HepG2 (cell line): ENCODE results near the gene SPATS2. TPM values are rescaled to one million over a fixed set of nuclear protein-coding genes. Genes with fewer than 3 reads are reported as not detected.

ENCODE experiments used
- BRD4 ChIP-seq: sonication (generic); formaldehyde crosslinking; IDR thresholded peaks from 2 replicates; pipeline ENCODE4 v1.4.0; 2020; ENCODE audit warnings: missing genetic modification reagents
- IKZF4 ChIP-seq: sonication (generic); formaldehyde crosslinking; IDR thresholded peaks from 2 replicates; pipeline ENCODE4 v1.5.1; 2020; ENCODE audit warnings: borderline replicate concordance, mild to moderate bottlenecking, low read depth, missing genetic modification reagents; ENCODE audit errors: not compliant biosample characterization
- MED8 ChIP-seq: sonication (generic); formaldehyde crosslinking; IDR thresholded peaks from 2 replicates; pipeline ENCODE4 v1.8.1; 2023; ENCODE audit warnings: mild to moderate bottlenecking, missing genetic modification reagents; ENCODE audit not compliant: insufficient replicate concordance
- MEF2D ChIP-seq: sonication (generic); formaldehyde crosslinking; IDR thresholded peaks from 2 replicates; pipeline ENCODE4 v1.5.1; 2020; ENCODE audit warnings: mild to moderate bottlenecking, missing genetic modification reagents
- NONO ChIP-seq, 2 experiments: fragments of 450-650 bp in 1 of 2; sonication (generic) in 1 of 2; formaldehyde crosslinking in 1 of 2; IDR thresholded peaks in 1 of 2; conservative IDR thresholded peaks in 1 of 2; 2 replicates each; pipeline versions ENCODE4 v1.6.1 to v1.8.0; 2017 to 2022; ENCODE audit warnings: mild to moderate bottlenecking in 1 of 2, missing genetic modification reagents in 1 of 2, moderate library complexity in 1 of 2
- PCBP1 ChIP-seq: fragments of 200-400 bp; formaldehyde crosslinking; IDR thresholded peaks from 2 replicates; pipeline ENCODE4 v1.6.1; 2017; ENCODE audit warnings: mild to moderate bottlenecking, low read depth, low read length, borderline replicate concordance
- POLR2AphosphoS5 ChIP-seq: IDR thresholded peaks from 2 replicates; pipeline ENCODE4 v1.6.1; 2012; ENCODE audit warnings: low read depth, low read length
- PPARG ChIP-seq: conservative IDR thresholded peaks from 2 replicates; pipeline ENCODE4 v1.6.1; 2016; ENCODE audit warnings: missing biosample characterization, missing genetic modification reagents
- SOX5 ChIP-seq: IDR thresholded peaks from 2 replicates; pipeline ENCODE4 v1.6.1; 2016; ENCODE audit warnings: borderline replicate concordance
- TAF1 ChIP-seq: sonication (generic); formaldehyde crosslinking; IDR thresholded peaks from 2 replicates; pipeline ENCODE4 v1.4.0; 2020; ENCODE audit warnings: missing genetic modification reagents
- THAP11 ChIP-seq: IDR thresholded peaks from 2 replicates; pipeline ENCODE4 v1.6.1; 2016; ENCODE audit warnings: missing biosample characterization, missing genetic modification reagents
- ZNF12 ChIP-seq: sonication (generic); formaldehyde crosslinking; IDR thresholded peaks from 2 replicates; pipeline ENCODE4 v1.5.0; 2020; ENCODE audit warnings: missing genetic modification reagents
- ZNF230 ChIP-seq: sonication (generic); formaldehyde crosslinking; IDR thresholded peaks from 2 replicates; pipeline ENCODE4 v1.4.0; 2020; ENCODE audit warnings: mild to moderate bottlenecking, missing genetic modification reagents
- ZNF335 ChIP-seq: sonication (generic); formaldehyde crosslinking; IDR thresholded peaks from 2 replicates; pipeline ENCODE4 v1.4.0; 2020; ENCODE audit warnings: missing genetic modification reagents
- ZNF567 ChIP-seq: sonication (generic); formaldehyde crosslinking; IDR thresholded peaks from 2 replicates; pipeline ENCODE4 v1.8.1; 2023; ENCODE audit warnings: mild to moderate bottlenecking, missing genetic modification reagents, borderline replicate concordance
- ZNF747 ChIP-seq: sonication (generic); formaldehyde crosslinking; IDR thresholded peaks from 2 replicates; pipeline ENCODE4 v1.8.1; 2023; ENCODE audit warnings: missing genetic modification reagents, mild to moderate bottlenecking, borderline replicate concordance
- polyA plus RNA-seq, 8 experiments: library from polyadenylated mRNA; depleted of rRNA in 3 of 8; stranded (reverse) in 7 of 8; unstranded in 1 of 8; fragments of >200 nt; fragmentation: Illumina TruSeq in 4 of 8; extraction: Trizol in 4 of 8; gene quantifications; 2 replicates each; pipeline versions ENCODE4 v1.2.1 to v1.2.3, GENCODE V29; 2011 to 2016; ENCODE audit warnings: low read depth in 4 of 8, missing spikeins in 1 of 8, mixed read lengths in 1 of 8; ENCODE audit not compliant: insufficient read depth in 1 of 8
- total RNA-seq, 5 experiments: library from RNA; depleted of rRNA; stranded (reverse); fragments of >200 nt; fragmentation: Illumina TruSeq; extraction: Trizol; gene quantifications; 2 replicates each; pipeline ENCODE4 v1.2.3, GENCODE V29; 2016; ENCODE audit warnings: low read depth in 1 of 5
- TF ChIP-seq, protein P1 (sequence below): sonication (generic); formaldehyde crosslinking; IDR thresholded peaks from 2 replicates; pipeline ENCODE4 v1.4.0; 2020; ENCODE audit warnings: low read depth, mild to moderate bottlenecking, missing genetic modification reagents
- TF ChIP-seq, protein P2 (sequence below): sonication (generic); formaldehyde crosslinking; IDR thresholded peaks from 2 replicates; pipeline ENCODE4 v1.8.1; 2022; ENCODE audit warnings: mild to moderate bottlenecking, missing genetic modification reagents
- TF ChIP-seq, protein P3 (sequence below): sonication (generic); formaldehyde crosslinking; IDR thresholded peaks from 2 replicates; pipeline ENCODE4 v1.4.0; 2020; ENCODE audit warnings: missing genetic modification reagents
- TF ChIP-seq, protein P4 (sequence below): IDR thresholded peaks from 2 replicates; pipeline ENCODE4 v1.6.1; 2016; ENCODE audit warnings: mild to moderate bottlenecking
- TF ChIP-seq, protein P5 (sequence below): sonication (generic); formaldehyde crosslinking; IDR thresholded peaks from 2 replicates; pipeline ENCODE4 v1.4.0; 2020; ENCODE audit warnings: mild to moderate bottlenecking, missing genetic modification reagents

Gene SPATS2
- total and polyA plus RNA-seq, 2 of the 13 experiments (the other 11 are each of a cell fraction or from before 2014, with no cell fraction given) = 19.3 to 28.1 TPM

DNA sequence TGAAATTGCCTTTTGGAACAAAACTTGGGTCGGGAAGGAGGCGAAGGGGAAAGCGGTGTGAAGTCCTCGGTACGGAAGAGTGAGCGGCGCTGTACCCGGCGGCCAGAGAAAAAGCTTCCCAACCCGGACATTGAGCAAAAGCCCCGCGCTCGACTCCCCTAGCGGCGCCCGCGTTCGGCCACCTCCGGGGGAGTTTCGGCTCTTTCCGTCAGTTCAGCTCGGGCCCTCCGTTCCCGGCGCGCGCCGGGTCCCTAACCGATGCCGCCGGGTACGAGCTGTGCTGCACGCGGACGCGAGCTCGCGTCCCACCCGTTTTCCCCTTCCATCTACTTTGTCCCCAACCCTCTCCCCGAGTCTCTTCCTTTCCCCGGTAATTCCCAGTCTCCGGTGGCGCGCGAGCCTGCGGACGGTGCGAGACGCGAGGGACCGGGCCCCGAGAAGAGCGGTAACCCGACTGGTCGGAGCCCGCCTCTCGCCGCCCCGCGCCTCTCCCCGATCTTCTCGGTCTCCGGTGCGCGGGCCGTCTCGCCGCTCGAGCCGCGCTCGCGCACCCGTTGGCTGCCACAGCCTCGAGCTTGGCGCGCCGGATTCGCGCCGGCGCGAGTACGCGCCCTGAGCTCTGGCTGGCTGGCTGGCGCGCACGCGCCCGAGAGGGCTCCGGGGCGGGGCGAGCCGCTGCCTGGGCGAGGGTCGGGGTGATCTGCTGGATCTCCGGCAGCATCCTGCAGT is 446 bp upstream of the SPATS2 start (continued):
- TF ChIP-seq, protein P1, sequence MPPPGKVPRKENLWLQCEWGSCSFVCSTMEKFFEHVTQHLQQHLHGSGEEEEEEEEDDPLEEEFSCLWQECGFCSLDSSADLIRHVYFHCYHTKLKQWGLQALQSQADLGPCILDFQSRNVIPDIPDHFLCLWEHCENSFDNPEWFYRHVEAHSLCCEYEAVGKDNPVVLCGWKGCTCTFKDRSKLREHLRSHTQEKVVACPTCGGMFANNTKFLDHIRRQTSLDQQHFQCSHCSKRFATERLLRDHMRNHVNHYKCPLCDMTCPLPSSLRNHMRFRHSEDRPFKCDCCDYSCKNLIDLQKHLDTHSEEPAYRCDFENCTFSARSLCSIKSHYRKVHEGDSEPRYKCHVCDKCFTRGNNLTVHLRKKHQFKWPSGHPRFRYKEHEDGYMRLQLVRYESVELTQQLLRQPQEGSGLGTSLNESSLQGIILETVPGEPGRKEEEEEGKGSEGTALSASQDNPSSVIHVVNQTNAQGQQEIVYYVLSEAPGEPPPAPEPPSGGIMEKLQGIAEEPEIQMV (CRISPR knock-in tag) = peak; percentile 16; the same call in 1 of the 2 replicates
- TF ChIP-seq PPARG (CRISPR knock-in tag) (no peak), ZNF12 (no peak), ZNF335 (CRISPR knock-in tag) (peak; percentile 54; the same call in 1 of the 2 replicates), MED8 (CRISPR knock-in tag) (peak; percentile 27), ZNF230 (0 out of 2 replicates have a peak, but pooled peaks have one; percentile 61), SOX5 (CRISPR knock-in tag) (peak; percentile 9; the same call in 1 of the 2 replicates), TAF1 (CRISPR knock-in tag) (peak; percentile 64; the same call in 1 of the 2 replicates), THAP11 (CRISPR knock-in tag) (peak; percentile 27; the same call in 1 of the 2 replicates), ZNF567 (CRISPR knock-in tag) (0 out of 2 replicates have a peak, but pooled peaks have one; percentile 23), ZNF747 (CRISPR knock-in tag) (peak; percentile 65; the same call in 1 of the 2 replicates), BRD4 (peak; percentile 67), POLR2AphosphoS5 (peak; percentile 47), MEF2D (peak; percentile 20; the same call in 1 of the 2 replicates), PCBP1 (0 out of 2 replicates have a peak, but pooled peaks have one; percentile 25), NONO (IDR thresholded peaks at IDR 0.05) (no peak), NONO (CRISPR knock-in tag; conservative IDR thresholded peaks at IDR 0.05) (peak; percentile 76; the same call in 1 of the 2 replicates), IKZF4 (peak; percentile 56)
- TF ChIP-seq, protein P2, sequence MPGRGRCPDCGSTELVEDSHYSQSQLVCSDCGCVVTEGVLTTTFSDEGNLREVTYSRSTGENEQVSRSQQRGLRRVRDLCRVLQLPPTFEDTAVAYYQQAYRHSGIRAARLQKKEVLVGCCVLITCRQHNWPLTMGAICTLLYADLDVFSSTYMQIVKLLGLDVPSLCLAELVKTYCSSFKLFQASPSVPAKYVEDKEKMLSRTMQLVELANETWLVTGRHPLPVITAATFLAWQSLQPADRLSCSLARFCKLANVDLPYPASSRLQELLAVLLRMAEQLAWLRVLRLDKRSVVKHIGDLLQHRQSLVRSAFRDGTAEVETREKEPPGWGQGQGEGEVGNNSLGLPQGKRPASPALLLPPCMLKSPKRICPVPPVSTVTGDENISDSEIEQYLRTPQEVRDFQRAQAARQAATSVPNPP (CRISPR knock-in tag) = 0 out of 2 replicates have a peak, but pooled peaks have one; percentile 5
- TF ChIP-seq, protein P3, sequence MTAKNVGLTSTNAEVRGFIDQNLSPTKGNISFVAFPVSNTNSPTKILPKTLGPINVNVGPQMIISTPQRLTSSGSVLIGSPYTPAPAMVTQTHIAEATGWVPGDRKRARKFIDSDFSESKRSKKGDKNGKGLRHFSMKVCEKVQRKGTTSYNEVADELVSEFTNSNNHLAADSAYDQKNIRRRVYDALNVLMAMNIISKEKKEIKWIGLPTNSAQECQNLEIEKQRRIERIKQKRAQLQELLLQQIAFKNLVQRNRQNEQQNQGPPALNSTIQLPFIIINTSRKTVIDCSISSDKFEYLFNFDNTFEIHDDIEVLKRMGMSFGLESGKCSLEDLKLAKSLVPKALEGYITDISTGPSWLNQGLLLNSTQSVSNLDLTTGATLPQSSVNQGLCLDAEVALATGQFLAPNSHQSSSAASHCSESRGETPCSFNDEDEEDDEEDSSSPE (CRISPR knock-in tag) = peak; percentile 82
- TF ChIP-seq, protein P4, sequence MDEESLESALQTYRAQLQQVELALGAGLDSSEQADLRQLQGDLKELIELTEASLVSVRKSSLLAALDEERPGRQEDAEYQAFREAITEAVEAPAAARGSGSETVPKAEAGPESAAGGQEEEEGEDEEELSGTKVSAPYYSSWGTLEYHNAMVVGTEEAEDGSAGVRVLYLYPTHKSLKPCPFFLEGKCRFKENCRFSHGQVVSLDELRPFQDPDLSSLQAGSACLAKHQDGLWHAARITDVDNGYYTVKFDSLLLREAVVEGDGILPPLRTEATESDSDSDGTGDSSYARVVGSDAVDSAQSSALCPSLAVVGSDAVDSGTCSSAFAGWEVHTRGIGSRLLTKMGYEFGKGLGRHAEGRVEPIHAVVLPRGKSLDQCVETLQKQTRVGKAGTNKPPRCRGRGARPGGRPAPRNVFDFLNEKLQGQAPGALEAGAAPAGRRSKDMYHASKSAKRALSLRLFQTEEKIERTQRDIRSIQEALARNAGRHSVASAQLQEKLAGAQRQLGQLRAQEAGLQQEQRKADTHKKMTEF (CRISPR knock-in tag) = peak; percentile 81
- TF ChIP-seq, protein P5, sequence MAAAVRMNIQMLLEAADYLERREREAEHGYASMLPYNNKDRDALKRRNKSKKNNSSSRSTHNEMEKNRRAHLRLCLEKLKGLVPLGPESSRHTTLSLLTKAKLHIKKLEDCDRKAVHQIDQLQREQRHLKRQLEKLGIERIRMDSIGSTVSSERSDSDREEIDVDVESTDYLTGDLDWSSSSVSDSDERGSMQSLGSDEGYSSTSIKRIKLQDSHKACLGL (CRISPR knock-in tag) = peak; percentile 69
